ENCODE data around the gene ZNF8.
"Not testable (repeated sequence)": the region's sequence is repeated elsewhere in the genome, so short reads cannot be mapped to it uniquely, and the experiment has no call there.

ZNF8 gene

DNA sequence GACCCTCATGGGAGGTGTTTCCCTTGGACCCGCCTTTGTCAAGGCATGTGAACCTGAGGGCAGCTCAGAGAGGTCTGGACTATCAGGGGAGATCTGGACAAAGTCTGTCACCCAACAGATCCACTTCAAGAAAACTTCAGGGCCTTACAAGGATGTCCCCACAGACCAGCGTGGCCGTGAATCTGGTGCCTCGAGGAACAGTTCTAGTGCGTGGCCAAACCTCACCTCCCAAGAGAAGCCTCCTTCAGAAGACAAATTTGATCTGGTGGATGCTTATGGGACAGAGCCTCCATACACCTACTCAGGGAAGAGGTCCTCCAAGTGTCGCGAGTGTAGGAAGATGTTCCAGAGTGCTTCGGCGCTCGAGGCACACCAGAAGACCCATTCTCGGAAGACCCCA, 59.6 kb downstream of the ZNF8 start:
- no peak for DNase-seq

DNA sequence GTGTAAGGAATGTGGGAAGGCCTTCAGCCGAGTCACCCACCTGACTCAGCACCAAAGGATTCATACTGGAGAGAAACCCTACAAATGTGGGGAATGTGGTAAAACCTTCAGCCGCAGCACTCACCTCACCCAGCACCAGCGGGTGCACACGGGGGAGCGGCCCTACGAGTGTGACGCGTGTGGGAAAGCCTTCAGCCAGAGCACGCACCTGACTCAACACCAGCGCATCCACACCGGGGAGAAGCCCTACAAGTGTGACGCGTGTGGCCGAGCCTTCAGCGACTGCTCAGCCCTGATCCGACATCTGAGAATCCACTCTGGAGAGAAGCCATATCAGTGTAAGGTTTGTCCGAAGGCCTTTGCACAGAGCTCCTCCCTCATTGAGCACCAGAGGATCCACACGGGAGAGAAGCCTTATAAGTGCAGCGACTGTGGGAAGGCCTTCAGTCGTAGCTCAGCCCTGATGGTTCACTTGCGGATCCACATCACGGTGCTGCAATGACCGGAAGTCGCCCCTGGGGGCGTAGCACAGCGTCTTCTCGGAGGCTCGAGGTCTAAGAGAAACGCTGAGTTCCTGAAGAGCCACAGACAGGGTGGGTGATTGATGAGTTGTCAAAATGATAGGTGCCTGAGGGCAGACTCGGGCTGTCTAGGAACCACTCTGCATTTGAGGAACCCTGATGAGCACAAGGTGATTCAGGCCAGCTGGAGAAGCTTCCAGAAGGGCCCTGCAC, 60.2 kb downstream of the ZNF8 start:
- DNase-seq = no peak

DNA sequence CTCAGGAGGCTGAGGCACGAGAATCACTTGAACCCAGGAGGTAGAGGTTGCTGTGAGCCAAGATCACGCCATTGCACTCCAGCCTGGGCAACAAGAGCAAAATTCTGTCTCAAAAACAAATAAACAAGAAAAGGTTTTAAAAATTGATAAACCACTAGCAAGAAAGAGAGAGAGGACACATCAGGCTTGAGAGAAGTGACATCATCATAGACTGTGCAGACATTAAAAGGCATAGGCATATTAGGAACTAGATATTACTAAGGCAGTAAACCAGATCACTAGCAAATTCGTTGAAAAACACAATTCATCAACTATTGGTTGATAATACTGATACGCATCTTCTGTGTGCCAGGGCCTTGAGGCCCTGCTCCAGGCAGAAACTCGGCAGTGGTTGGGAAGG, 66.8 kb downstream of the ZNF8 start:
- DNase-seq = no peak

DNA sequence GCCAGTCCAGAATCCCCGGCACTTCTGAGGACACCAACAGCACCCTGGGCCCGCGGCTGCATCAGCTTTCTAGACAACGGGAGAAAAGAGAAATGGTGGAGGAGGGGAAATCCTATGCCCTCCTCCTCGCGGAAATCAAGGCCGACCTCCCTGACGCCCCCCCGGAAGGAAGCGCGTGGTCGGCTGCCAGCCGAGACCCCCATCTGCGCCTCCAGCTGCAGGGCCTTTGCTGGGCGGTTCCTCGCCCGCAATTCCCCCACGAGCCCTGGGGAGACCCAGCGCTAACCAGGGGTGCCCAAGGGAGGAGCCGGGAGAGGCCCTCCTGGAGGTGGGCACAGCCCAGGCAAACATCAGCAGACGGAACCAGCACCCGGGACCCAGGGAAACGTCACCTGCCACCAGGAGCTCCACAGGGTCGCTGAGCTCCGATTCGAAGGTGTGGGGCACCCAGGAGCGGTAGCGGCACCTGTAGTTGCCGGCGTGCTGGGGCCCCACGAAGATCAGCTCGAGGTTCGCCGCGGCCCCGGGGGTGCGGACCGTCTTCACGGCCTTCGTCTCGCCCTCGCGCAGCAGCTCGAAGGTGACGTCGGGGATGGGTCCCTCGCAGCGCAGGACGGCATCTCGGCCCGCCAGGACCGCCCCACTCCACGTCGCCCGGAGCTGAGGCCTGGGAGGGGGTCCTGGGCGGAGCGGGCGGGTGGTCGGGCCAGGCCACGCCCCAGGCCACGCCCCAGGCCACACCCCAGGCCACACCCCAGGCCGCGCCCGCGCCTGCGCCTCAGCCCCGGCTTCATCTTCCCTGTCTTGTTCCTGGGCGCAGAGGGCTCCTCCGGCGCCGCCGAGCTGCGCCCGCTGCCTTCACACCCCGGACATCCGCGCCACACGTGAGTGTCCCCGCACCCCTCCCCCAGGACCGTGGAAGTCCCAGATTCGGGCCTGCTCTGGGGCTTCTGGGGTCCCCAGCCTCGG, 68.5 kb downstream of the ZNF8 start:
- DNase-seq = no peak

DNA sequence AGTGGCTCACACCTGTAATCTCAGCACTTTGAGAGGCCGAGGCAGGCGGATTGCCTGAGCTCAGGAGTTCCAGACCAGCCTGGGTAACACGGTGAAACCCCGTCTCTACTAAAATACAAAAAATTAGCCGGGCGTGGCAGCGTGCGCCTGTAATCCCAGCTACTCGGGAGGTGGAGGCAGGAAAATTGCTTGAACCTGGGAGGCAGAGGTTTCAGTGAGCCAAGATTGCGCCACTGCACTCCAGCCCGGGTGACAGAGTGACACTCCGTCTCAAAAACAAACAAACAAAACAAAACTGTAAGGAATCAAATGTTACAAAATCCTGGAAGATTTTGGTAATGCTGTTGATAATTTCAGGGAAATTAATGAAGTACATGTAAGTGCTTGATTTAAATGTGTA, 69.3 kb downstream of the ZNF8 start:
- DNase-seq = not testable (repeated sequence)

DNA sequence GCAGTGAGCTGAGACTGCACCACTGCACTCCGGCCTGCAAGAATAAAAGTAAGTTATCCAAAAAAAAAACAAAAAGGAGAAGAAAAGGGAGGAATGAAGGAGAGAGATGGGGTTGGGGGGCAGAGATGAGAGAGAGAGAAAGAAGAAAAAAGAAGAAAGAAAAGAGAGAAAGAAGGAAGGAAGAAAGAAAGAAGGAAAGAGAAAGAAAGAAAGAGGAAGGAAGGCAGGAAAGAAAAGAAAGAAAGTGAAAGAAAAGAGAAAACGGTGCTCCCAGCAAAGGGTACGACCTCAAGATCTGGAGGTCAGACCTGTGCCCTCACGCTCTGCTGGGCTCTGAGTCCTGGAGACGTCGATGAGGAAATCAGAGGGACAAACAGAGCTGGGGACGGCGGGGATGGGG, 70.8 kb downstream of the ZNF8 start:
- DNase-seq = no peak

DNA sequence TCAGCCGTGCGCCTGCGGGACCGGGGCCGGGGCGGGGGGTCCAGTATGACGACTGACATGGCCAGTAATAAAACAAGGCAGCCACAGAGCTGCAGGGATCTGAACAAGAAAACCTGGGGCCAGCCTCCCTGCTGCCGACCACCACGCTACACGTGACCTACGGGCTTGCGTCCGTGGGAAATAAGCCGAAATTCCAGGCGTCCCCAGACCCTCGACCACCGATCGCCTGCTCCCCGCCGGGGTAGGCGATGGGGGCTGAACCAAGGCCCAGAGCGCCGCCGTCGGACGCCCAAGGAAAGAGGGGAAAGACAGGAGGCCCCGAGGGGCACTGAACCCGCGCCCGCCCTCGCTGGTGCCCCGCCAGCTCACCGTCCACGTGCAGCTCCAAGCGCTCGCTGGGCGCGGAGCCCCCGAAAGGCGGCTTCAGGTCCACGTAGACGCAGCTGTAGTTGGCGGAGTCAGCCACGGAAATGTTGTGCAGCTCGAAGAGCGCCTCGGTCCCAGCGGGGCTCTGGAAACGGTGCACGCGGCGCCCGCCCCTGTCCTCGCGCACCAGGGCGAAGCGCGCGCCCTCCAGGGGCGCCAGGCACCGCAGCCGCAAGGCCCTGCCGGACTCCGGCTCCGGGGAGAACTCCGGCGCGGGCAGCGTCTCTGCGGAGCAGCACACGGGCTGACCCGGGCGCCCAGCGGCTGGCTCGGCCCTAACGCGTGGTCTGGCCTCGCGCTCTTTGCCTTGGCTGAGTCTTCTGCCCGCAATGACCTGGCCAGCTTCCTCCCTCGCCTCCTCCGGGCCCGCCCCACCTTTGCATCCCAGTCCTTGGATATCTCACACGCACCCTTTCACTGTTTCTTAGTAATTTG, 71.5 kb downstream of the ZNF8 start:
- DNase-seq = no peak

DNA sequence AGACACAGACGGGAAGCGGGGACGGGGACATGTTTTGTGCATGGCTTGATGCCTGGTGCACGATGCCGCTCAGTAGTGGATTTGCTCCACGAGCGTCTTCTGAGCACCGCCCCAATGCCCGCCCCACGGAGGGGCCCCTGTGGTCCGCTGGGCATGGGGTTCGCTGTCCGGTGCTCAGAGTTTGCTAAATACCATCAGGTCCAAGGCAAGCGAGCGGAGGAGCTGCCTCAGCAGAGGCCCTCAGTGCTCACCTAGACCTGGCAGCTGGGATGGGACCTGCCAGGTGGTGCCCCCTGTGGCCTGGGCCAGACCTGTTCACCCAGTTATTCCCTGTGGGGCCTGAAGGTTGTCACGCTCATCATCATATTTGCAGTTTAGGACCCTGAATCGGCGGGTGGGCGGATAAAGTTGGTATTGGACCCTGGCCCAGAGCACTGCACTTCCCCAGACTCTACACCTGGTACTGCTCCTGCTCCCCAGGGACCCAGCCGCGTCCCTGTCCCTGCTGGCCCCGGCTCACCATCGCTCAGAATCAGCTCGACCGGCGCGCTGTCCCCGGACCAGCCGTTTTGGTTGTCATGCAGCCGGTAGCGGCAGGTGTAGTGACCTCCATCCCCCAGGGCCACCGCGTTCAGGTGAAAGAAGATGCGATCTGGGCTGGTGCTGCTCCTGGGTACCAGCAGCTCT, 72.3 kb downstream of the ZNF8 start:
- no peak for DNase-seq

DNA sequence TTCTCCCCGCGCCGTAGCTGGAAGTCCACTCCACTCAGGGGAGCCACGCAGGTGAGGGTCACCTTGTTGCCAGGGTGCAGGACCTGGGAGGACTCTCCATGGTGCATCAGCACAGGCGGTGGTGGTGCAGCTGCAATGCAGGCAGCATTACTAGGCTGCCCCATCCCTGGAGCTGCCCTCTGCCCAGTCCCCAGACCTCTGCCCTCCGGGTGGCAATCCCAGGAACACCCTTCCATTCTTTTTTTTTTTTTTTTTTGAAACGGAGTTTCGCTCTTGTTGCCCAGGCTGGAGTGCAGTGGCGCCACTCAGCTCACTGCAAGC, 72.8 kb downstream of the ZNF8 start:
- DNase-seq = no peak

DNA sequence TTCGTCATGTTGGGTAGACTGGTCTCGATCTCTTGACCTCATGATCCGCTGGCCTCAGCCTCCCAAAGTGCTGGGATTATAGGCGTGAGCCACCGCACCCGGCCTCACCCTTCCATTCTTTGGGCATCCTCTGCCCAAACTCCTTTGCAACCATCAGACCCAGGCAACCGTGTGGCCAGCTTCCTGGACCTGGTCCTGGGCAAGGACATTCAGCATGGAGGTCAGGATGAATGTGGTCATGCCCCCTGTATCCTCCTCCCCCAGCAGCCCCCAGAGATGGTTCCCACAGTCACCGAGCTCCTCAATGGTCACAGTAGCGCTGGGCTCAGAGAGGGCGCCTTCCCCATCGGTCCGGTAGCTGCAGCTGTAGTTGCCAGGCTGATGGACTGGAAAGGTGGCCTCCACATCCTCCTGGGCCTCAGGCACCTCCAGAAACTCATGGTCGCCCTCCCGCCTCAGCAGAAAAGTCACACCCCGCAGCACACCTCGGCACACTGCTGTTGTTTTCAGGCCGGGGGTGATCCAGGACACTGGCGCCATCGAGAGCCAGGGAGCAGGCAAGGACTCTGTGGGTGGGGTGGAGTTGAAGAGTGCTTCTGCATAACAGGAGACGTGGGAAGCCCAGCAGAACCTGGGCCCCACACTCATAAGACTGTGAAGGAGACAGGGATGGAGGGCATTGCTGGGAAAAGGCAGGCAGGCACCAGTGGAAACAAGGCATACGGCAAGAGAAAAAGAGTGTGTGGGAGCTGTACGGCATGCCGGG, 73.4 kb downstream of the ZNF8 start:
- DNase-seq = no peak

Measured in hematopoietic multipotent progenitor cell treated with erythropoietin and hydrocortisone succinate and interleukin-3 and kit ligand, for 8 days (in vitro differentiated cells).